Hematopoietic multipotent progenitor cell (in vitro differentiated cells): Measurements from ENCODE around the gene AGBL4. TPM values are rescaled to one million over a fixed set of nuclear protein-coding genes. Genes with fewer than 3 reads are reported as not detected.
"Not testable (repeated sequence)": the region's sequence is repeated elsewhere in the genome, so short reads cannot be mapped to it uniquely, and the experiment has no call there.

Experiments
- DNase-seq, 3 donors: peaks; one replicate each; pipeline ENCODE4 v3.0.0-alpha.2; 2011 to 2015; ENCODE audit warnings: low read depth in 2 of 3, low spot score in 2 of 3
- total RNA-seq: library from RNA; depleted of rRNA; stranded (reverse); fragments of >200 nt; gene quantifications from one replicate; pipeline ENCODE4 v1.2.3, GENCODE V29; 2012

The AGBL4 gene
- total RNA-seq, 1 donor = 0.54 TPM

DNA sequence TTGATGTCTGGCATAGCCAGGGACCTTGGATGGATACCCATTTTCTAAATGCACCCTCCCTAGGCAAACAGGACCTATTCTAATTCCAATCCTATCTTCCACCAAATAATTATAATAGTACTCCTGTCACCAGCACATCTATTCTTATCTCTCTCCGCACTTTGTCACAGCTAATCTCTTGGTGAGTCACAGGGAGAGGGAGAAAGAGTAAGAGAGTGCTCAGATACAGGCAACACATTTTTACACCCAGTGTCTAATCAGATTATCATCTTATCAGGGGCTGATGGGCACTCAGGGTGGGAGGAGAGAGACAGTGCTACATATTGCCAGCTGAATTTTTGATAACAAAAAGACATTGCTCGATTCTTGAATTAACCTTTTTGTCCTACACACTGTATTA is 972.1 kb downstream of the AGBL4 start:
- DNase-seq = no peak

DNA sequence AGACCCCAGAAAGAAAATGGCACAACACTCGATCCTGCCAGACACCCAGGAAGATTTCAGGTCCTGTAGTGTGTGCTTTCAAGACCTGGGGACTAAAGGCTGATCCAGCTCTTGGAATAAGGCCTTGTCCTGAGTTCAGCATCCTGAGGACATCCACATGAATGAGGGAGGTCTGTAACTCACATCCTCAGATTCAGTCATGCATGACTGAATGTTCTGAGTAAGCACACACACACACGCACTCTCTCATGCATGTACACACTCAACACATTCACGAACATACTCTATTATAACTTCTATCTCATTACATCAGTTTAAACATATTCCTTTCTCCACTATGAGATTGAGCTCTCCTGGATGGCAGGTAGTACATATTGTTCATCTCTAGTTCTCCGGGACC is 973.7 kb downstream of the AGBL4 start:
- DNase-seq = no peak

DNA sequence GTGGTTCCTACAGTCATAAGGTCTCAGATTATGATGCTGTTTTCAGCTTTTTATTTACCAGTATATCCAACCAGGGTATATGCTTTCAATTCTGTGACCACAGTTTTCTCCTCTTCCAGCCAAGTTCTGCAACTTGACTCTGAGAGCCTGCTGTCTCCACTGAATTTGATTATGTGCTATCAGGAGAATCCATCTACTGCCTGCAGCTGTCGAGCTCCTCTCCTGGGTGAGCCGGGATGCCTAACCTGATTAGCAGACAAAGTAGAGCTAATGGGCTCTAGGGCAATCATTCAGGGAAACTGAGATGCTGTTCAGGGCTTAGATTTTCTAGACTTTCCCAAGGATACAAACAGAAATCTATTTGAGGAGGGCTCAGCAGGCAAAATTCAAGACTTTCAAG is 975.6 kb downstream of the AGBL4 start:
- DNase-seq = no peak

DNA sequence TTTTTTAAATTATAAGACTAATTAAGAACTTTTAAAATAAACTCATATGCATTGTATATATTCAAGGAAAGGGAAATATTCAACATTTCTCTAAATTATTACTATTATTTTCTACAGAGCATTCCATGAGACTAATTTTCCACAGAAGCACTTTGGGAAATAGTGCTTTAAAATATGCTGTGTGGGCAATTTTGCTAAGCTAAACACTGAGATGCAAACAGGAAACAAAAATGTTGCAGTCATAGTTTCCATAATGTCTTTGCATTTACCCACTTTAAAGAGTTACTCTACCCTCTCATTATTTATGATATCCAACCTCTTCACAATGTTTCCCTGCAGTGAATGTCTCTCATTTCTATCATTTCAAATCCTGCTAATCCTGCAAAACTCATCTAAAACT is 977.4 kb downstream of the AGBL4 start:
- DNase-seq = no peak

DNA sequence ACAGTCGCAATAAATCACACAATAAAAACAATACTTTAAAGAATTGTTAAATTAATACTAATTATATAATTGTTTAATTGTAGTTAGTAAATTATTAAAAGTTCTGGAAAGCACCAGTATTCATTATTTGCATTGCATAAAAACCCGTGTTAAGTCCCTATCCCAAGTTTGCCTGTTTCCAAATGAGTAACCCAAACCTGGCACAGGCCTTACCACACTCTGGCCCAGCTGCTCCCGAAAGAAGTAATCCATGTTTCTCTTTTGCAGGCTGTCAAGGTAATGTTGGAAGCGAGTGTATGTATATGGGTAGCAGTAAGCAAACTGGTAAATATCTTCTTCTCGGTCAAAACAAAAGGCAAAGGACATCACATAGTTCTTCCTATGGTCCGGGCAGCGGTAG is 978.4 kb downstream of the AGBL4 start:
- DNase-seq = no peak

DNA sequence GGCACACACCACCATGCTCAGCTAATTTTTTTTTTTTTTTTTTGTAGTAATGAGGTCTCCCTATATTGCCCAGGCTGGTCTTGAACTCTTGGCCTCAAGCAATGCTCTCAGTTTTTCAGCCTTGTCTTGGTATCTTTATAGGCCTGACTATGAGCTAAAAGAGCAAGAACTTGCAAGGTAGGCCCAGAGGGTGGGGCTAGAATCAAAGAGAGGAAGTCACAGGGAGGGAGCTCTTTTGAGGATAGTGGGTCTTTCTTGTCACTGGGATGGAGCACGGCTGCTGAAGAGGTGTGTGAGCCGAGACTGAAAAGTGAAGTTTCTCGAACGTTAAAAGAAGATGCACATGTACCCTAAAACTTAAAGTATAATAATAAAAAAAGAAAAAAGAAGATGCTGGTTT is 987.1 kb downstream of the AGBL4 start:
- no peak for DNase-seq

DNA sequence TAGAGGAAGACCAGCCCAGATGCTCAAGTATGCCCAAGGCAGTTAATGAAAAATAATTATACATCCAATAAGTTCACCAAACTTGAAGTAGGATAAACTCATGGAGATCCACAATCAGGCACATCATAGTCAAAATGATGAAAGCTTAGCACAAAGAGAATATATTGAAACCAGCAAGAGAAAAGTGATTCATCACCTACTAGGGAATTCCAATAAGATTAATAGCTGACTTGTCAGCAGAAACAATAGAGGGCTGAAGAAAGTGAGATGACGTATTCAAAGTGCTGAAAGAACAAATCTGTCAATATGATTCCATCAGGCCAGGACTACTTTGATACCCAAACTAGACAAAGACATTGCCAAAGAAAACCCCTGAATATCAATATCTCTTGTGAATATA is 995.4 kb downstream of the AGBL4 start:
- no peak for DNase-seq

DNA sequence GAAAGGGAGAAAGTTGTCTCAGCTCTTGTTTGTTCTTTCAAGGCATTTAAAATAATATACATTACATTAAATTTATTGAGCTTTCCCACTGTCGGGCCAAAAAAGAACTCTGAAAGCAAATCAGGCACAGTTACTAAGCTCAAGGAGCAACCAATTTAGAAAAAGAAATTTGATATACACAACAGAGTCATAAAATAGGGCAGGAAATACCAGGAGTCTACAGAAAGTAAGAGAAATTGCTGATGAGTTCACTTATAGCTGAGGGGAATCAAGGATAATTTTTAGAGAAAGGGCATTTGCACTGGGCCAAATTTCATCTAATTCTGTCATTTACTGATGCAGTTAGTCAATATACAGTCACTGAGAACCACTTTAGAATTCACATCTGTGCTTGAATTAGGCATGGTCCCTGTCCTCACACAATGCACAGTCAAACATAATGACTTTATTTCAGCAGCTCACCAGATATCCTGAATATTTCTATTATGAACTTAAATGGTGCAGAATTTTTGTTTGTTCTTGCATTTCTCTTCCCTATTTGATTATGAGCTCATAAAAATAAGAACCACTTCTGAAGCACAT is 997.4 kb downstream of the AGBL4 start:
- DNase-seq = no peak

DNA sequence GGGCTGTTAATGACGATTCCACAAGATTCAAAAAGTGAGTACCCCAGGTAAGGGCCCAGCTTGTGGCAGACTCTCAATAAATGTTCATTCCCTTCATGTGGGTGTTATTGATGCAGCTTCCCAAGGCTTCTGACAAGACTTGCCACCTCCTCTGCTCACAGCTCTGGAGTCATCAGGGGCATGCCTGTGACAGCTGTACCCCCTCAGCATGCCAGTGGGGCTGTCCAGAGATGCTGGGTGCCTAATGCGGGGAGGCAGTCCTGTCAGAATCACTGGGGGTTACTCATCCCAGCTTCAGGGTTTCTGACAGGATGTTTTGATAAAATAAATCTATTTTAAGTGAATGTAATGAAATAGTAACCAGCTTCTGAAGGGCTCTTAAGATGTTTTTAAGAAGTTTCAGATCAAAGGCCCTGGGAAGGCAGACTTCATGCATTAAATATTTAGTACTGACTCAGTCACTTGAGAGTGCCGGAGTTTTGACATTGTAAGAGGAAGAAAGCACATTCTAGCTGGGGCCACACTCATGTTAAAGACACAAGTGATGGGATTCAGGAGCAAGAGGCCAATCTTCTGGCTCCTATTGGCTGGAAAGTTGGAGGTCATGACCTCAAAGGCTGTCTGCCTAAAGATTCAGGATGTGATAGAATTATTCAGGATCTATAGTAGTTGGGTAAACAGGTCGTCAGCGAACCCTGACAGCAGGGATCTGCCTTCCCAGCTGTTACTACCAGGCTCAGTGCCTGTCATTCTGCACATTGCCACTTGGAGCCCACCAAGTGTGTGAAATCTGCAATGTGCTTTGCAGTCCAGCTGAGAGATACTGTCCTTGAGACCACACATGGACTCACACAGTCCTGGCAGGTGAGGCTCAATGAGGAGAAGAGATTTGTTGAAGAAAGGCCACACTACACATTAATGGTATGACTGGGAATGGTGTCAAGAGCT is 1007.5 kb downstream of the AGBL4 start:
- DNase-seq = no peak

DNA sequence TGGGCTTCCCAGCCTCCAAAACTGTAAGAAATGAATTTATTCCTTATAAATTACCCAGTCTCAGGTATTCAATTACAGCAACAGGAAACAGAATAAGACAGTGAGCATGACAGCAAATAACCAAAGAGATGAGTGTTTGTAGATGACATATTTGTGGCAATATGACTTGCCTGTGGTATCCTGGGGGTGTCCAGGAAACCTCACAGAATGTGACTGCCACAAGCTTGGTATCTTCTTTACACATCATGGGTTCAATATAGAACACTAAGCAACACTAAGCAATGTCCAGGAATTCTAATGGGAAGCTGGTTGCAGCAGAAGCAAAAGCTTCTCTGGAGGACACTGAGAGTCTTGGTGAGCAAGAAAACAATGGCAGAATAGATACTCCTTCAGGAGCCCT is 1010.7 kb downstream of the AGBL4 start:
- no peak for DNase-seq

DNA sequence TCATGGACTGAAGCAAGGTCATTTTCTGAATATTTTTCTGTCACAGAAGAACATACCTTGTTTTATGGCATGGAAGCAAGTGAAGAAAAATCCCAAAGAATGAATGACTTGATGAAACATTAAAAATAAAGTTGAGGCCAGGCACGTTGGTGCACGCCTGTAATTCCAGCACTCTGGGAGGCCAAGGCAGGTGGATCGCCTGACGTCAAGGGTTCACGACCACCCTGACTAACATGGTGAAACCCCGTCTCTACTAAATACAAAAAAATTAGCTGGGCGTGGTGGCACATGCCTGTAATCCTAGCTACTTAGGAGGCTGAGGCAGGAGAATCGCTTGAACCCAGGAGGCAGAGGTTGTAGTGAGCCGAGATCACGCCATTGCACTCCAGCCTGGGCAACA is 1020.8 kb downstream of the AGBL4 start:
- not testable (repeated sequence) for DNase-seq

DNA sequence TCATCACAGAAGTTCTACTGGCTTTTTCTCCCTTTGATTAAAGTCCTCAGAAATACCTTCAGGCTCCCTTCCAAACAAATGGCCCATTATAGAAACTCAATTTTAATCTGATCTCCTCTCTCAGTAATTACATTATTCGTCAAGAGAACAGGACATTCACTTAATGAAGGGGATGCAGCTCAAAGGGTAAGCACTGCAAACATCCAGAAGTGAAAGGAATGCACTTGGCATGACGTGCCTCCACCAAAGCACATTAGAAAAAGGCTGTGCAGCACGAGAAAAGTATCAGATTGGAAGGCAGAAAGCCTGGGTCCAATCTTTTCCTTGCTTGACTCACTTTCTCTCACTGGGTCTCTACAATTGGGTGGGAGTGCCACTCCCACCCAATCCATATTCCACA is 1024.4 kb downstream of the AGBL4 start:
- no peak for DNase-seq

DNA sequence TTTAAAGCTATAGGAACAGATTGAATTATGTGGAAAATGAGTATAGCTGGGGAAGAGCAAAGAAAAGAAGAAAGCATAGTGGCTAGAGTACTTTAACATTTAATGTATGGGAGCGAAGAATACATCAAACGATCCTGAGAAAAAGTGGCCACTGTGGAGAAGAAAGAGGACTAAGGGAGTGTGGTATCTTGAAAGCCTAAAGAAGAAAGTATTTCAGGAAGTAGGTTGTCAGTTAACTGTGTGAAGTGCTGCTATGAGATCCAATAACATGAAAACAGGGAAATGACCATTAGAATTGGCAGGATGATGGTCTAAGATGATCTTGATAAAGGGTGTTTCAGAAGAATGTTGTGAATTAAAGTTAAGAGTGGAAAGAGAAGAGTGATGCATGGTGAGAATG is 1027.4 kb downstream of the AGBL4 start:
- no peak for DNase-seq

DNA sequence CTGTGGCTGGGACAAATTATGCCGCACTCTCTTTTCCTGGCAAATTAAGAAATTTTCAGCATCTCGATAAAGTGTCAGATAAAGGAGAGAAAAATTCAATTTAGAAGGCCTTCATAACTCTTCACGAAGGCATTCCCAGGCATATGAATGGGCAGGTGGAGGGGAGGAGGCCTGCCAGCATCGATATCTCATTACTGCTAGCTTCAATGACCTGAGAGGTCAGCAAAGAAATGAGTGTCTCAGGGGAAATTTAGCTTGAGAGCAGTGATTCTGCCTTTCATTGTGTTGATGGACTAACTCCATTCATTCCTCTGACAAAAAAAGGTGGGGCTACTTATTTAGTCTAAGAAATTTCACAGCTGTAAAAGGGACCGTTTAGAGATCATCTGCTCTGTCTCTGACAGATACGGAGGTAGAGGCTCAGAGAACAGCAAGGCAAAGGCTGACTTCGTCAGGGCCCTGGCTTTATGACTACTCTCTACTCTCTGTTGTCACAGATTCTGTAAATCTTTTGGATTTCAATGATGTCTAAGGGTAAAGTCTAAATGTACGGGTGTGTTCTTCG is 1035.0 kb downstream of the AGBL4 start:
- DNase-seq = no peak

DNA sequence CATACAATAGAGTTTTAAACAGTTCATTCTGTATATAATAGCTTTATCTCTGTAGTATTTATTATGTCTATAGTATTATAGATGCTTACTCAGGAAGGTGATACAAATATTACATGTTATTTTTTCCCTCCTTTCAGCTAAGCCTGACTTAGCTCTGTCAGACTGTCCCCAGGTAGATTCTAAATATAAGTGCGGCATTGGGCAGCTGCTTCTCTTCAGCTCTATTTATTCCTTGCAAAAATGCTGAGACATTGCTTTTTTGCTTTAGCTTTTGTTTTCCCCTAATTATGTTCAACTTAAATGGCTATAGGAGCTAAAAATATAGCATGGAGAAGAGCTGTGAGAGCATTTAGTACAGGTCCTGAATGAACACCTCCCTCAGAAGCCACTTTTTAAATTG is 1043.8 kb downstream of the AGBL4 start:
- DNase-seq = no peak

DNA sequence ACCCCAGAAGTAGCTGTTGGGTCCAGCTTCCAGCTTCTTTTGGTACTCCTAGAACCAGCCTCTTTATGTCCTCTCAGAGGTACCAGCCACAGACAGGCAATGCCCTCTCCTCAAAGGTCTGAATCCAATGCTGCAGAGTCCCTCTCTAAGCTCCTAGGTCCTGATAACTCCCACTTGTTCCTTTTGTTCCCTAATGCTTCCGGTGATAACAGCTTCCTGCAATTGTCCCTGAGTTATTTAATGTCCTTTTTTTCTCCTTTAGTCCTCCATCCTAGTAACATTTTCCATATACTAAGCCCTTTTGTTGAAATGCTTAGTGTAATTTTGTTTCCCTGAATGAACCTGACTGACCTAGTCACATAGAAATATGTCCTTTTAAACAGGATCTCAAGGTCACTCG is 1045.3 kb downstream of the AGBL4 start:
- DNase-seq = no peak

DNA sequence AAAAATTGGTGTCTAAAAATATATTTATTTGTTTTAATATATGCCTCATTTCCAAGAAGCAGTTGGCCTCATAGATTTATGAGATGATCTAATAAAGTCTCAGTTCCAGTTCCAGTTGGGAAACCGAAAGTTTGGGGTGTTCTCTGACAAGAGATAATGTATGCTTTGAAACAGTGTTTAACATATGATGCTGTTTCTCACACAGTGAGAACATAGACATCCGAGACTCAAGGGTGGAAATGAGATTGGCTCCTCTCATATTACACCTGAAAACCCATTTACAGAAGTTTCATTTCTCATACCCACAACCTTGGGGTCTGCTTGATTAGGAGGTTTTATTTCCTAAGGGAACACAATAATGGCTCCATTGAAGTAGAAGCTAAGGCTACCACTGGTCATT is 1046.5 kb downstream of the AGBL4 start:
- DNase-seq = no peak

DNA sequence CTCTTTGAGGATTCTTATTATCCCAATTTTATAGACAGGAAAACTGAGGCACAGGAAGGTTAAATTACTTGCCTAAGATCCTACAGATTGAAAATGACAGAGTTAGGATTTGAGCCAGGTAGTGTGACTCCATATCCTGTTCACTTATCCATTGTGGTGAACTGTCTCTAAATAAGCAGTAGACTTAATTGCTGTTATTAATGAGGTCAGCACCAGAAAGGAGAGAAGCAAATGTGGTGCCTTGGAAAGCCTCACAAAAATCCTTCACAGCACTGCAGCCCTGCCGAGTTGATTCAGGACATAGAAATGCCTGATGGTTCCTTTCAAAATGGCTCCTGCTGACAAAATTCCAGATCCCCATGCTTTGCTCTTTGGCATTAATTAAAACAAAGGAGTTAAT is 1053.8 kb downstream of the AGBL4 start:
- no peak for DNase-seq

DNA sequence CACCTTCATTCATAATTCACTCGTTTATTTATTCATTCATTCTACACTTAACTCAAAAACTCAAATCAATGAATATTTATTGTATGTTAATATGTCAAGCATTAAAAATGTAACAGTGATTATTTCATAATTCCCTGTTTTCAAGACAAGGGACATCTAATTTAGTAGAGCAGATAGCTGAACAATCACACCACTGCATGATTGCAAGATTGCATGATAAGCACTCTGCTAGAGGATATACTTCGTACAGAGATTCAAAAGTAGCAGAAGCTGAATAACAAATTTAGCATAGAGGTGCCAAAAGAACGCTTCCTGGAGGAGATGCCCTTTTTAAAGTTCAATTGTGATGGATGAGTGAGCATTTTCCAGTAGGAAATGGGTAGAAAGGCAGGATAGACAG is 1056.4 kb downstream of the AGBL4 start:
- no peak for DNase-seq

DNA sequence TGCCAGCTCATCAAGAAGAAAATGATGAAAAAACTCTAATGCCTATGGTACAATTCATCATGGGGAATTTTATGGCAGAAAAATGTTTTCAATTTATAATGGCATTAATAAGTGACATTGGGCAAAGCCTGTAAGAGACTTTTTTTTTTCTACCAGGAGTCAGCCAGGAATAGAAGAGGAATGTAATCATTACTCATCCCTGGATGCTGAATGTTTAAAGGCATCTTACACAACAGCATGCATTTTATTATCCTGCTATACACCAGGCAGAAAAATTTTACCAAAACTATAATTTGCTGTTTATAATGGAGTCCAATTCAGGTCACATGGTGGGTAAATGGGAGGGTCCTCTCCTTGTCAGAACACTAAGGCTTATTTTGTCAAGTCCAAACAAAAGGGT is 1057.2 kb downstream of the AGBL4 start:
- DNase-seq = no peak

DNA sequence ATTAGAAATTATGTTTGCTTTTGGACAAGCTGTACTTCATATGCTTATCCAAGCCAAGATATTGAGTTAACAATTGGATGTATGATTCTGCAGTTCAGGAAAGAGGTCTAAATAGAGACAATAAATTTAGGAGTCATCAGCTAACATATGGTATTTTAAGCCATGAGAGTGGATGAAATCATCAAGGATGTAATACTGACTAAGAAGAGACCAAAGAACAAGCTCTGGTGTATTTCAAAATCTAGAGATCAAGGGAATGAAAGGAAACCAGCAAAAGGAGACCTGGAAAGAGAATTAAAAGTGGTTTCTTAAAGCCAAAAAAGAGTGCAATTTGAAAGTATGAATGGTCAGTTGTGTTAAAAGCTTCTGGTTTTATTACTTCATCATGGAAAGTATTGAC is 1063.4 kb downstream of the AGBL4 start:
- DNase-seq = no peak

DNA sequence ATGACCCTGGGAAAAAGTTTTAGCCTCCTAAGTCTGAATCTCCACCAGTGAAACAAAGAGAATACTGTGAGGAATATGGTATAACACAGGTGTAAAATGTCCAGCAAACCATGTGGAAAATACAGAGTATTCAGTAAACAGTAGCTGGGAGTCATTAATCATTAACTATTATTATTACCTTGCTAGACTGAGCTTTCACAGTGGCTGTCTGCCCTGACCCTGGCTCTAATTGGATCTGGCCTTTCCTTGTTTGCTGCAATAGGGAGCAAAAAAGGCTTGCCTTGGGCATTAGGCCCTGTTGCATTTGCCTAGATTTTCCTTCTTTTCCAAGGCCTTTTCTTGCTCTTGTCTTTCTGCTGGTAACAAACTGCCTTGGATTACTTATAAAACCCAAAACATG is 1068.0 kb downstream of the AGBL4 start:
- no peak for DNase-seq
